IMR-90 (cell line): Measurements from ENCODE around the gene CCDC122. TPM values are rescaled to one million over a fixed set of nuclear protein-coding genes. Genes with fewer than 3 reads are reported as not detected.

Source experiments
- ATAC-seq: fragments of 200-7000 bp; cut with Tn5 transposase; 2 replicates; pipeline ENCODE4 v1.9.1; 2020; ENCODE audit warnings: low read depth, mild to moderate bottlenecking, moderate library complexity
- BruUV-seq: library from RNA; stranded (reverse); fragments of 400-500 nt; replicated peaks from 2 replicates; lab custom pipeline; 2021; lab: Mats Ljungman, UMichigan
- CTCF ChIA-PET: fragments of 300-600 bp; formaldehyde crosslinking; extraction: SDS; loops from one replicate; lab custom pipeline; 2021; ENCODE audit warnings: antibody characterized with exemption; lab: Yijun Ruan, JAX
- POLR2A ChIA-PET: fragments of 300-600 bp; sonication (Branson Sonifier 250); formaldehyde crosslinking; loops from one replicate; lab custom pipeline; 2022; ENCODE audit warnings: antibody characterized with exemption; ENCODE audit not compliant: unreplicated experiment; lab: Charles Lee
- DNase-seq: peaks from one replicate; pipeline ENCODE4 v3.0.0; 2013
- H2AFZ ChIP-seq: replicated peaks from 2 replicates; pipeline ENCODE3; 2013; ENCODE audit warnings: low read length, mild to moderate bottlenecking; ENCODE audit not compliant: poor library complexity
- H2AK5ac ChIP-seq: 2 replicates; pipeline ENCODE4 v1.6.1; 2013; ENCODE audit warnings: low read depth, low read length, inconsistent platforms
- H2AK9ac ChIP-seq: replicated peaks from 2 replicates; pipeline ENCODE3; 2013; ENCODE audit warnings: mild to moderate bottlenecking, low read depth, low read length, moderate library complexity; ENCODE audit not compliant: poor library complexity
- H2BK120ac ChIP-seq: 2 replicates; pipeline ENCODE4 v1.6.1; 2013; ENCODE audit warnings: low read depth, low read length, inconsistent platforms
- H2BK15ac ChIP-seq: 3 replicates; pipeline ENCODE4 v1.6.1; 2013; ENCODE audit warnings: low read depth, low read length, inconsistent platforms
- H2BK20ac ChIP-seq: 2 replicates; pipeline ENCODE4 v1.6.1; 2013; ENCODE audit warnings: low read depth, mild to moderate bottlenecking, inconsistent platforms, low read length, moderate library complexity
- H2BK5ac ChIP-seq: 2 replicates; pipeline ENCODE4 v1.6.1; 2013; ENCODE audit warnings: mild to moderate bottlenecking, low read depth, low read length, inconsistent platforms; ENCODE audit not compliant: poor library complexity, severe bottlenecking
- H3K14ac ChIP-seq: replicated peaks from 2 replicates; pipeline ENCODE4 v1.6.1; 2013; ENCODE audit warnings: low read depth, low read length, inconsistent platforms
- H3K18ac ChIP-seq: 2 replicates; pipeline ENCODE4 v1.6.1; 2013; ENCODE audit warnings: low read depth, low read length, control low read depth
- H3K23ac ChIP-seq: 2 replicates; pipeline ENCODE4 v1.6.1; 2013; ENCODE audit warnings: low read depth, low read length, inconsistent platforms
- H3K27ac ChIP-seq: 2 replicates; pipeline ENCODE4 v1.5.1; 2013; ENCODE audit warnings: mild to moderate bottlenecking, control low read depth, low read length; ENCODE audit not compliant: insufficient read depth
- H3K27me3 ChIP-seq: 2 replicates; pipeline ENCODE4 v1.6.1; 2013; ENCODE audit warnings: low read length; ENCODE audit not compliant: control insufficient read depth, insufficient read depth
- H3K36me3 ChIP-seq: 2 replicates; pipeline ENCODE4 v1.6.1; 2013; ENCODE audit warnings: low read length, mixed read lengths; ENCODE audit not compliant: control insufficient read depth, insufficient read depth
- H3K4ac ChIP-seq: 2 replicates; pipeline ENCODE4 v1.6.1; 2013; ENCODE audit warnings: low read depth, low read length, inconsistent platforms
- H3K4me1 ChIP-seq: 2 replicates; pipeline ENCODE4 v1.6.1; 2013; ENCODE audit warnings: low read length, mixed read lengths; ENCODE audit not compliant: control insufficient read depth, insufficient read depth
- H3K4me2 ChIP-seq: 2 replicates; pipeline ENCODE4 v1.6.1; 2013; ENCODE audit warnings: low read depth, mild to moderate bottlenecking, control low read depth, low read length, moderate library complexity
- H3K4me3 ChIP-seq: 2 replicates; pipeline ENCODE4 v1.5.1; 2013; ENCODE audit warnings: low read depth, mild to moderate bottlenecking, control low read depth, low read length, moderate library complexity; ENCODE audit not compliant: insufficient read depth
- H3K56ac ChIP-seq: 2 replicates; pipeline ENCODE4 v1.6.1; 2013; ENCODE audit warnings: low read length, inconsistent platforms; ENCODE audit not compliant: insufficient read depth; ENCODE audit errors: extremely low read depth
- H3K79me1 ChIP-seq, 2 experiments: 2 replicates each; pipeline ENCODE4 v1.6.1; 2013; ENCODE audit warnings: low read length in 2 of 2, inconsistent platforms in 1 of 2, low read depth in 1 of 2
- H3K9ac ChIP-seq: 2 replicates; pipeline ENCODE4 v1.6.1; 2013; ENCODE audit warnings: low read depth, low read length, control low read depth
- H3K9me1 ChIP-seq: 2 replicates; pipeline ENCODE4 v1.6.1; 2013; ENCODE audit warnings: low read length, inconsistent platforms; ENCODE audit not compliant: insufficient read depth
- H3K9me3 ChIP-seq: 2 replicates; pipeline ENCODE4 v1.6.1; 2013; ENCODE audit warnings: low read length; ENCODE audit not compliant: control insufficient read depth, insufficient read depth
- H4K20me1 ChIP-seq: 2 replicates; pipeline ENCODE4 v1.6.1; 2013; ENCODE audit warnings: low read length, inconsistent platforms; ENCODE audit not compliant: insufficient read depth
- H4K5ac ChIP-seq: 2 replicates; pipeline ENCODE4 v1.6.1; 2013; ENCODE audit warnings: mild to moderate bottlenecking, low read depth, low read length, control low read depth
- H4K8ac ChIP-seq, 2 experiments: 2 replicates each; pipeline ENCODE4 v1.6.1; 2013; ENCODE audit warnings: low read depth in 2 of 2, low read length in 2 of 2, control low read depth in 1 of 2, inconsistent platforms in 1 of 2
- H4K91ac ChIP-seq: 2 replicates; pipeline ENCODE4 v1.6.1; 2013; ENCODE audit warnings: low read depth, low read length, inconsistent platforms; ENCODE audit not compliant: insufficient read depth
- CEBPB ChIP-seq: IDR thresholded peaks from 2 replicates; pipeline ENCODE4 v1.6.1; 2012; ENCODE audit warnings: low read depth, low read length, improper control_type of control experiment
- CHD1 ChIP-seq: IDR thresholded peaks from 2 replicates; pipeline ENCODE4 v1.6.1; 2012; ENCODE audit warnings: low read depth, low read length, improper control_type of control experiment
- FOS ChIP-seq: fragments of 150-350 bp; IDR thresholded peaks from 2 replicates; pipeline ENCODE4 v1.6.1; 2016; ENCODE audit warnings: low read depth, low read length
- MAFK ChIP-seq: IDR thresholded peaks from 2 replicates; pipeline ENCODE4 v1.6.1; 2012; ENCODE audit warnings: low read depth, low read length, improper control_type of control experiment
- MAZ ChIP-seq: IDR thresholded peaks from 2 replicates; pipeline ENCODE4 v1.6.1; 2012; ENCODE audit warnings: low read depth, mild to moderate bottlenecking, low read length, improper control_type of control experiment, moderate library complexity, borderline replicate concordance
- USF2 ChIP-seq: fragments of 150-350 bp; IDR thresholded peaks from 2 replicates; pipeline ENCODE4 v1.6.1; 2017; ENCODE audit warnings: mild to moderate bottlenecking, antibody characterized with exemption, low read length, low read depth
- WGBS, 2 experiments: methylation state at CpG; one replicate each; pipeline versions ENCODE4 v1.1.5 to v1.1.7; 2013; ENCODE audit warnings: missing lambda C conversion rate in 2 of 2; ENCODE audit not compliant: insufficient read length in 1 of 2; ENCODE audit errors: extremely low coverage in 2 of 2; 5-methylcytosine and 5-hydroxymethylcytosine counted together
- dilution Hi-C: fragments of 300-500 bp; cut with HindIII; formaldehyde crosslinking; loops from one replicate; pipeline ENCODE4 v1.14.3; 2018; ENCODE audit warnings: low sequenced_read_pairs; ENCODE audit not compliant: unreplicated experiment
- in situ Hi-C: fragments of 300-500 bp; cut with MboI; formaldehyde crosslinking; loops from 3 replicates; pipeline ENCODE4 v1.14.3; 2019; ENCODE audit warnings: low sequenced_read_pairs, inconsistent platforms, mixed read lengths
- intact Hi-C: fragments of 100-400 bp; cut with micrococcal nuclease; formaldehyde crosslinking; loops from 2 replicates; pipeline ENCODE4 v1.10.0; 2022
- polyA plus RNA-seq, 3 experiments: library from polyadenylated mRNA; depleted of rRNA; stranded (reverse); fragments of >200 nt; gene quantifications; 2 replicates each; pipeline ENCODE4 v1.2.3, GENCODE V29; 2012; ENCODE audit warnings: low replicate concordance in 1 of 3
- total RNA-seq: library from RNA; depleted of rRNA; stranded (reverse); fragments of >200 nt; gene quantifications from 2 replicates; pipeline ENCODE4 v1.2.3, GENCODE V29; 2012

CCDC122 gene
- total and polyA plus RNA-seq, 2 of the 4 experiments (the other 2 are of a cell fraction): 0.70 to 0.72 TPM

GRCh38 chr13:43848001-43848649 is 31.4 kb downstream of the CCDC122 start:
- Histone ChIP-seq H2BK15ac (no peak overlapping the region; the same call in 2 of the 3 replicates), H2BK120ac (no peak overlapping the region), H2BK5ac (peak overlapping the region; percentile 57), H3K9me1 (peaks cover 4% of the 10 kb centered on the region; the same call in 1 of the 2 replicates), H4K20me1 (no peaks in the 10 kb centered on the region), H3K14ac (no peak overlapping the region), H3K4me3 (no peak overlapping the region), H4K91ac (no peak overlapping the region; the same call in 1 of the 2 replicates), H3K4me2 (peak overlapping the region; percentile 45; the same call in 1 of the 2 replicates), H2AK9ac (no peak overlapping the region), H4K8ac (peak overlapping the region in 1 of 2 experiments; percentile 64; a peak in 1 of 4 replicates), H3K9ac (no peak overlapping the region), H3K4me1 (peaks cover 5% of the 10 kb centered on the region; the same call in 1 of the 2 replicates), H3K18ac (peak overlapping the region; percentile 19; the same call in 1 of the 2 replicates), H3K56ac (no peak overlapping the region), H3K4ac (0 out of 2 replicates have a peak overlapping the region, but pooled peaks have one; percentile 52), H2AFZ (no peak overlapping the region), H2AK5ac (0 out of 2 replicates have a peak overlapping the region, but pooled peaks have one; percentile 85), H3K27me3 (no peaks in the 10 kb centered on the region), H3K79me1 (no peaks in the 10 kb centered on the region), H3K9me3 (peaks cover 21% of the 10 kb centered on the region), H2BK20ac (peak overlapping the region; percentile 72; the same call in 1 of the 2 replicates), H4K5ac (no peak overlapping the region), H3K23ac (no peak overlapping the region), H3K36me3 (peaks cover 5% of the 10 kb centered on the region; the same call in 1 of the 2 replicates), H3K27ac (peak overlapping the region; percentile 44)
- no TSS peak for BruUV-seq
- in situ Hi-C loops (no loop called here), dilution Hi-C loops (no loop called here), intact Hi-C loops (no loop called here)
- ChIA-PET CTCF (interaction anchor here (0.6 kb wide), 1 partner anchor 91 kb away, joined by 3 read pairs; no protein-coding TSS in a partner anchor), POLR2A (no interaction called here)
- ATAC-seq (peak; percentile 46), DNase-seq (peak; percentile 71)
- no CpG with 5 or more reads among the region's 1 CpG for WGBS, 2 experiments
- TF ChIP-seq USF2 (no peak), MAFK (no peak), MAZ (no peak), CEBPB (peak; percentile 85), CHD1 (no peak), FOS (peak; percentile 33; the same call in 1 of the 2 replicates)
